Inflammatory macrophage treated with lipopolysaccharide for 4 hours (primary cell): ENCODE measurements around the gene OR52N4.
"Not testable (repeated sequence)": the region's sequence is repeated elsewhere in the genome, so short reads cannot be mapped to it uniquely, and the experiment has no call there.

ENCODE experiments used
- DNase-seq: peaks from one replicate; pipeline ENCODE4 v3.0.0-alpha.2; 2020

OR52N4 gene

GRCh38 chr11:5753943-5754342, at the start of gene OR52N4:
Gene OR52N4, plus strand, starts transcription at chr11:5754243. Its CDS starts 498 bp downstream, at chr11:5754741.
- DNase-seq = no peak

- DNase-seq = no peak
These were observed 48.4 kb upstream of the OR52N4 start for GRCh38 chr11:5705688-5706087.

- DNase-seq = no peak
These were observed 41.5 kb upstream of the OR52N4 start for GRCh38 chr11:5712507-5712906.

- DNase-seq = no peak
These were observed 40.3 kb upstream of the OR52N4 start for GRCh38 chr11:5713695-5714094.

GRCh38 chr11:5716518-5716917, 37.5 kb upstream of the OR52N4 start:
- not testable (repeated sequence) for DNase-seq

- DNase-seq = no peak
These were observed 34.1 kb upstream of the OR52N4 start for GRCh38 chr11:5719703-5720495.

- no peak for DNase-seq
These were observed 31.4 kb upstream of the OR52N4 start for GRCh38 chr11:5722622-5723021.

GRCh38 chr11:5726351-5726750, 27.7 kb upstream of the OR52N4 start:
- DNase-seq = no peak

- no peak for DNase-seq
These were observed 26.4 kb upstream of the OR52N4 start for GRCh38 chr11:5727691-5728090.

- DNase-seq = no peak
These were observed 17.6 kb upstream of the OR52N4 start, which contains the start of gene OR56B1 for GRCh38 chr11:5736396-5736795. Gene OR56B1, plus strand, starts transcription at chr11:5736448. Its CDS starts 69 bp downstream, at chr11:5736517.

- DNase-seq = no peak
These were observed 17.0 kb upstream of the OR52N4 start for GRCh38 chr11:5737091-5737490.

GRCh38 chr11:5737670-5738392, 16.2 kb upstream of the OR52N4 start:
- DNase-seq = no peak

GRCh38 chr11:5738431-5738830, 15.6 kb upstream of the OR52N4 start:
- DNase-seq = no peak

GRCh38 chr11:5746614-5747013, 7.4 kb upstream of the OR52N4 start:
- DNase-seq = no peak

GRCh38 chr11:5749836-5750235, 4.2 kb upstream of the OR52N4 start:
- no peak for DNase-seq

GRCh38 chr11:5767056-5767455, 13.0 kb downstream of the OR52N4 start:
- no peak for DNase-seq

GRCh38 chr11:5783255-5783654, 29.2 kb downstream of the OR52N4 start, which contains the start of gene OR52N5:
Gene OR52N5, minus strand, starts transcription at chr11:5783355. Its CDS starts 4,721 bp downstream, at chr11:5778634.
- DNase-seq = no peak

- no peak for DNase-seq
These were observed 37.1 kb downstream of the OR52N4 start, which contains the start of gene OR52N1 for GRCh38 chr11:5791165-5791564. Gene OR52N1, minus strand, starts transcription at chr11:5791265. Its CDS starts 2,449 bp downstream, at chr11:5788816.

GRCh38 chr11:5796541-5796940, 42.5 kb downstream of the OR52N4 start:
- DNase-seq = no peak

- DNase-seq = no peak
These were observed 49.9 kb downstream of the OR52N4 start for GRCh38 chr11:5803982-5804381.
